ENCODE results near the gene LMAN2L.

The LMAN2L gene

GRCh38 chr2:96747061-96747617, 7.3 kb upstream of the LMAN2L start:
- no peaks in the 10 kb centered on the region for H3K4me1 ChIP-seq
- H3K9ac ChIP-seq = no peak overlapping the region
- no peaks in the 10 kb centered on the region for H3K79me2 ChIP-seq
- H3K27ac ChIP-seq = no peak overlapping the region
- H3K36me3 ChIP-seq (ENCODE audit: control insufficient read depth, insufficient read depth, low read length) = no peaks in the 10 kb centered on the region
- H3K4me3 ChIP-seq (ENCODE audit: low read depth, low read length) = no peak overlapping the region
- no peak for TF ChIP-seq CTCF (IDR thresholded peaks at IDR 0.05)
- no peak overlapping the region for H2AFZ ChIP-seq
- H3K9me3 ChIP-seq (ENCODE audit: control insufficient read depth, low read length) = no peaks in the 10 kb centered on the region
- no peak overlapping the region for H3K4me2 ChIP-seq (ENCODE audit: low read length)
- H3K27me3 ChIP-seq (ENCODE audit: control insufficient read depth, insufficient read depth, low read length) = no peaks in the 10 kb centered on the region

GRCh38 chr2:96739076-96739632, 710 bp downstream of the LMAN2L start:
- Histone ChIP-seq H3K4me1 (peaks cover 2% of the 10 kb centered on the region), H2AFZ (peak overlapping the region; percentile 93), H3K4me2 (ENCODE audit: low read length) (peak overlapping the region; percentile 98), H3K79me2 (peaks cover 5% of the 10 kb centered on the region), H3K27ac (no peak overlapping the region), H3K9ac (no peak overlapping the region), H3K4me3 (ENCODE audit: low read depth, low read length) (peak overlapping the region; percentile 96), H3K36me3 (ENCODE audit: control insufficient read depth, insufficient read depth, low read length) (no peaks in the 10 kb centered on the region), H3K9me3 (ENCODE audit: control insufficient read depth, low read length) (no peaks in the 10 kb centered on the region), H3K27me3 (ENCODE audit: control insufficient read depth, insufficient read depth, low read length) (no peaks in the 10 kb centered on the region)
- no peak for TF ChIP-seq CTCF (IDR thresholded peaks at IDR 0.05)

- no peak overlapping the region for H3K9ac ChIP-seq
- H3K4me1 ChIP-seq = peaks cover 2% of the 10 kb centered on the region
- peaks cover 5% of the 10 kb centered on the region for H3K79me2 ChIP-seq
- no peak overlapping the region for H3K4me2 ChIP-seq (ENCODE audit: low read length)
- no peaks in the 10 kb centered on the region for H3K9me3 ChIP-seq (ENCODE audit: control insufficient read depth, low read length)
- no peaks in the 10 kb centered on the region for H3K36me3 ChIP-seq (ENCODE audit: control insufficient read depth, insufficient read depth, low read length)
- no peak for TF ChIP-seq CTCF (IDR thresholded peaks at IDR 0.05)
- no peak overlapping the region for H3K4me3 ChIP-seq (ENCODE audit: low read depth, low read length)
- H3K27ac ChIP-seq = no peak overlapping the region
- H3K27me3 ChIP-seq (ENCODE audit: control insufficient read depth, insufficient read depth, low read length) = no peaks in the 10 kb centered on the region
- H2AFZ ChIP-seq = no peak overlapping the region
These were observed 2.0 kb downstream of the LMAN2L start for GRCh38 chr2:96737831-96738230.

- Histone ChIP-seq H3K9ac (no peak overlapping the region), H3K4me3 (ENCODE audit: low read depth, low read length) (no peak overlapping the region), H3K27me3 (ENCODE audit: control insufficient read depth, insufficient read depth, low read length) (no peaks in the 10 kb centered on the region), H3K4me2 (ENCODE audit: low read length) (no peak overlapping the region), H3K36me3 (ENCODE audit: control insufficient read depth, insufficient read depth, low read length) (no peaks in the 10 kb centered on the region), H3K4me1 (peaks cover 2% of the 10 kb centered on the region), H3K9me3 (ENCODE audit: control insufficient read depth, low read length) (no peaks in the 10 kb centered on the region), H3K27ac (no peak overlapping the region), H2AFZ (no peak overlapping the region), H3K79me2 (peaks cover 5% of the 10 kb centered on the region)
- no peak for TF ChIP-seq CTCF (IDR thresholded peaks at IDR 0.05)
These were observed 2.6 kb downstream of the LMAN2L start for GRCh38 chr2:96737251-96737650.

Measured in parathyroid adenoma (tissue), 2 donors.